NCI-H774 (cell line): ENCODE data around the gene FLT1.

Experiments used
- DNase-seq: peaks from one replicate; lab custom pipeline; 2025; lab: John Stamatoyannopoulos, UW

The FLT1 gene

DNA sequence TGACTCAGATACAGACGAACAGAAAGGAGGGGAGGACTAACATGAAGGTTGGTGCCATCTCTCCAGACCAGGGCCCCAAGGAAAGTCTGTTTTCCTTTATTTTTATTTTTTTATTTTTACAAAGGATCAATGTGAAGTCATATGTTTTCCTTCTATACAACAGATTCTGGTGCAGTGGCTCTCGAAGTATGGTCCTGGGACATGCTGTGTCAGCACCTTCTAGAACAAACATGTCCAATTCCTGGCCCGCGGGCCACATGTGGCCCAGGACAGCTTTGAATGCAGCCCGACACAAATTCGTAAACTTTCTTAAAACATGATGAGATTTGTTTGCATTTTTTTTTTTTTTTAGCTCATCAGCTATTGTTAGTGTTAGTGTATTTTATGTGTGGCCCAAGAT lies 174.7 kb downstream of the FLT1 start:
- no peak for DNase-seq

DNA sequence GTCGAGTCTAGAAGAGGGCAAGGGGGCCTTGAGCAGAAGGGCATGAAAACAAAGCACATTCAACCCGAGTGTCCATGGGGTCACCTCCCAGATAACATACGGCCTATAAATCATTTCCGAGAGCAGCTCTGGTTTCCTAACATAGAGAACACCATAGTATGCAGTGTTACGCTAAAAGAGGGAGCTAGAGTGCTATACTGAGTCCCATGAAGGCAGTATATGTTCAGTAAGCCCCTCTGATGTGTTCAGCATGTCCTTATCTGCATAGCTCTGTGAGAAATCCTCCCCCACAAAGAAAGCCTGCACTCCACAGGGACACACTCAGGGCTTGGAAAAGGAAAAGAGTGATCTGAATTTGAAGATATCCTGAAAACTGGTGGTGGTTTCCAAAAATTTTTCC lies 175.4 kb downstream of the FLT1 start:
- no peak for DNase-seq

DNA sequence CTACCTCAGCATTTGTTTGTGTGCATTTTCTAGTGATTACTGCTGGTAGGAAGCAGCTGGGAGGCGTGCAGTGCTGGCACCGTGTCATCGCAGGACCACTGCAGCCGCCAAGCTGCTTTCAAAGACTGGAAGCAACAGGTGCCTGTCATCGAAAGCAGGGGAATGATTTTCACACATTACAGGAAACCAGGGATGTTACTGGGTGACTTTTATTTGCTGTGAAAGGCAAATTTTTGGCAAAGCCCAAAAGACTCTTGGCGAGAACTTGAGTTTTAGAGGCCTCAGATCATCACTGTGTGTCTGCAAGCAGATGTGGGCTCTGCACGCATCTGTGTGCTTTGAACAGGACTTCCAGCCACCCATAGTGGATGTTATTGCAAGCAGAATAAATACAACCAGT lies 176.4 kb downstream of the FLT1 start:
- DNase-seq, result no peak

DNA sequence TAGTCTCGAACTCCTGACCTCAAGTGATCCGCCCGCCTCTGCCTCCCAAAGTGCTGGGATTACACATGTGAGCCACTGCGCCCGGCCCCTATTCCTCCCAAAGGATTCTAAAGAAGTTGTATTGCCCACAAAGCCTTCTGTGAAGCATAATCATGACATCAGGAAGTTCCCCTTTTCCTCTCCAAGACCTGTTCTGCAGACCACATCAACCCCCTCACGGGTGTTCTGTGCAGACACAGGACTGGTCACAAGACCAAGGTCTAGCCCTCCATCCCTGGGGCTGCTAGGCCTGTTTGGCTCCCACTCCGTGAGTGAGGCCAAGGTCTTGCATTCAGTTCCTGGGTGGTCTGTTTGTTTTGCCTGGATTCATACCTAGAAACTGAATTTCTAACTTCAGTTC lies 178.1 kb downstream of the FLT1 start:
- DNase-seq, result no peak

DNA sequence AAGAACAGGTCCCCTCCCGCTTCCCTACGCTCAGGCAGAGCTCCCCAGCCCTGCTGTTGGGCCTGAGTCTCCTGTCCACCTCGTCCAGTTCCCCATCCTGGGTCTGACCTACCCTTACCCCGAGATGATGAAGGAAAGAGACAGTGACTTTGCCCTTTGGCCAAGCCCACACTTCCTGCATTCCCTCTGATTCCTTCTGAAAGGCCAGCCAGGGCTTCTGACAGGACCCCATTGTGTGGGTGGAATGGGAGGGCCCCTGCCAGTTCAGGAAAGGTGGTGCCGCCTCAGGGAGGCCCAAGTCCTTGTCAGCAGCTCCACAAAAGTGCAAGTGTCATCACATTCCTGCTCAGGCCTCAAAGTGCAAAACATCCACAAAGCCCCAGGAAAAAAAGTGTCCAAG lies 178.8 kb downstream of the FLT1 start:
- no peak for DNase-seq

DNA sequence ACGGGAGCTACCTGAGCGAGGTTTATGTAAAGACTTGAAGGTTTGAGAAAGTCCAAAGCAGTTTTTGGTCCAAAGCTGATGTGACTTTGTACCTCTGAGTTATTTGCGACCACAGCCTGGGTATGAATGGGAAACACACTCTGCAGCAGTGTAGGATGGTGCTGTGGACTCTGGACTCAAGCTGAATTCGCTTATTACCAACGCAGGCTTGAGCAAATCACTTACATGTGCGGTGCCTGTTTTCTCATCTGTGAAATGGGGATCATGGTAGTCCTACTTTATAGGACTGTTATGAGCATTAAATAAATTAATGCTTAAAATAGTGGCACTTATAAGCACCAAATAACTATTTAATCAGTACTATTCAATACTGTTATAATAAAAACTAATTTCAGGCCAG lies 180.0 kb downstream of the FLT1 start:
- no peak for DNase-seq

DNA sequence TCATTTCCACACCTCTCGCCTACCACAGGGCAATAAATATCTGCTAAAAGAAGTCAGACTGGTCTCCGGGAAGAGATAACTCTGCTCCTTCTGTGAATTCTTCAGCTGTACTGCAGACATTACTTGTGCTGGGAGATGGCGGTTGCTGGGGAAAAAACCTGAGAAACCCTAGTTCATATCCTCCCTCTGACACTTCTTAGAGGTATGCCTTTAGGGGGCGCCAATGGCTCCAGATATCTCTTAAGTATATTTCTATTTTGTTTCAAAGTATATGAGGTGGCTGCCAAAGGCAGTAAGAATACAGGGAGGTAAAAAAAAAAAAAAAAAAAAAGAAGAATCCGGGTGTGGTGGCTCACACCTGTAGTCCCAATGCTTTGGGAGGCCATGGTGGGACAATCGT lies 181.3 kb downstream of the FLT1 start:
- no peak for DNase-seq

DNA sequence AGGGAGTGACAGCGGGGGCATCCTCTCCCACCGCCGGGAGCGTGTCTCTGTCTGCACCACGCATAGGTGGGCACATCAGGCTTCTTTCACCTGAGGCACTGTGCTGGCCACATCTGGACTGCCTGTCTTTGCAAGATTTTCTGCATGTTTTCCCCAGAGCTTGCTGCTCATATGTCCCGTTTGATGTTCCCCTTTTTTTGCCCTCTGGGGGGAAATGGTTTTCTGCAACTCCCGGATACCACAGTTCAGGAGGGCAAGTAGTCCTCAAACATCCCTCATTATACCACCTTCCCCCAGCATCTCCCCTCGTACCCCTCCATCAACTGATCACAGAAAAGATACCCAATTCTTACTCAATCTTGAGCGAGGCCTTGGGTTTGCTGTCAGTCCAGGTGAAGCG lies 188.6 kb downstream of the FLT1 start:
- DNase-seq, result no peak

DNA sequence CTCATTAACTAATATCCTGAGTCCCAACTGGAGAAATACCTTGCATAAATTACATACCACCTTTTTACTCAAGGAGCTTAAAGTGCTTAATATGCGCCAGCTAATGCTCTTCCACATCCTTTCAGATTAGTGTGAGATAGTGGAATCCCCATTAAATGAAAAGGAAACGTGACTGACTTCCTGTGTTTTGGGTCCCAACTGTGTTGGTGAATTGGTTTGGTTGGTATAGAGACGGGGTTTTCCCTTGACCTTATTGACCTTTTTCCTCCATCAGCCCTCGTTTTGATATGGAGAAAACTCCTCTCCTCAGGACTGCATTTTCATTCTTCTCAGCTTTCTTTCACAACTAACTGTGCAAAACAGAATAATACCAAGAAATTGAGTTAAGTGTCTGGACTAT lies 193.1 kb downstream of the FLT1 start:
- no peak for DNase-seq

DNA sequence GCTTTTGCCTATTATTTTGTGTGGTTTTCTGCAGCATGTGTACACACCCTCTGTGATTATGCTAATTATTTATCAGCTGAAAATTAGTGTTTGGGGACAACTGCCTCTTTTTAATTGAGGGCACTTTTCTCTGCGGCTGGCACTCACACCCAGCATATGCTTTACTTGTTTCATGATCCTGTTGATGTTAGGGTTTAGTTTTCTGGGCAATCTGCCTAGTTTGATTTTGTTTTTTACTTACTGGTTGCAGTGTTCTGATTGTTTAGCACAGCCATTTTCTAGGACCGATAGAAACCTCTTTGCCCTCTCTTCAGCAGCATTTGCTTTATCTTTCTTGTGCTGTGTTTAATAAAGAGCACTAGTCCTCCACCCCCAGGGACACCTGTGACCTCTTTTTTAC lies 195.0 kb downstream of the FLT1 start:
- DNase-seq, result no peak

DNA sequence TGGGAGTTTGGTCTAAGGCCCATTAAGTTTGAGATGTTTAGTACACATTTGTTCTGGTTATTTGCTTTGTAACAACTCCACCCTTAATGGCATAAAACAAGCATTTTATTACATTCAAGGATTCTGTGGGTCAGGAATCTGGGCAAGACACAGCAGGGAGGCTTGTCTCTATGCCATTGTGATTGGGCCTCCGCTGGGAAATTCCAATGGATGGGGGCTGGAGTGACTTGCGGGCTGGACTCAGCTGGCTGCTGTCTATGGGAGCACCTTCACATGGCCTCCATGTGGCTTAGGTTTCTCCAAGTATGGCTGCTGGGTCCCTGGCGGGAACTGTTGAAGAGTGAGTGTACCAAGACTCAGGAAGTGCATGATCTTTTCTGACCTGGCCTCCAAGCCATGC lies 197.6 kb downstream of the FLT1 start:
- DNase-seq, result no peak

DNA sequence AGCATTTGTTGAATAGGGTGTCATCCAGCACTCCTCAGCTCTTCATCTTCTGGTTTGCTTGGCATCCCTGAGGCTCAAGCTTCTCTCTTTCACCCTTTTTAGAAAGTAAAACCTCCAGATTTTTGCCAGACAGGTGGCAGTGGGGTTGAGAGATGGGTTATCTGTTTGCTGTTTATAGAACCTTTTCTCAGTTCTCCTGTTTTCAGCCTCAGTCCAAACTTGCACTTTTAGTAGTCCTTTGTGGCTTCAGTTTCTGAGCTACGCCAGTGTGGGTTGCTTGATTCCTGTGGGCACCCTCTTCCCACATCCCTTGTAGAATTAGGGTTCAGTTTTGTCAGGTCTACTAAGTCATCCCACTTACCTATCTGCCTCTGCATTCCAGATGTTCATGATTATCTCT lies 208.7 kb downstream of the FLT1 start:
- DNase-seq, result no peak

DNA sequence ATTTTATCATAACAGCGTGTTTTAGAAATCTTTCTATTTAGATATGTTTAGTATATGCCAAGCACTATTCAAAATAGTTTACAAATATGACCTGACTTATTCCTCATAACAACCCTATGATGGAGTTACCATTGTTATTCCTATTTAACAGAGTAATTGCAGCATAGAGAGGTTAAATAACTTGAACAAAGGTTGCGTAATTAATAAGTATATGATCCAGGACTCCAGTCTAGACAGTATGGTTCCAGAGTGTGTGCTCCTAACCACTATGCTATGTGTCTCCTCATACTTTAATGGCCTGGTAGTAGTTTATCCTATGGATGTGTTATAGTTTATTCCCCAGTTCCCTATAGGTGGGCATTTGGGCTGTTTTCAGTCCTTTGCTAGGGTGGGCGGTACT lies 211.3 kb downstream of the FLT1 start:
- no peak for DNase-seq

DNA sequence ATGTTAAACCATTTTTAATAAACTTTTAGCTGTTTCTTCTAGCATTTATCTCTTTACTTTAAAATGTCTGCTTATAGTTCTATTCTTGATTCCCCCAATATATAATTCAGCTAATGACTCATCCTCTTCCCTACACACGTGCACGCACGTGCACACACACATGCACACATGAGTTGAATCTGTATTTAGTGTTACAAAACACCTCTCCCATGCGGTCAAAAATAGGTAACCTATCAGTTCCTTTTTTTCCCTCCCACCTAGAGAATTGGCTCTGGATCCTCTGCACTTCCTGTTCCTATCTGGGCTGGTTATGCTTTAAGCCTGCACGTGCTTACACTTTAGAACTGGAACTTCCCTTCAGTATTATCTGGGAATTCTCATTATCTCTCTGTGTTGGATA lies 212.5 kb downstream of the FLT1 start:
- DNase-seq, result no peak

DNA sequence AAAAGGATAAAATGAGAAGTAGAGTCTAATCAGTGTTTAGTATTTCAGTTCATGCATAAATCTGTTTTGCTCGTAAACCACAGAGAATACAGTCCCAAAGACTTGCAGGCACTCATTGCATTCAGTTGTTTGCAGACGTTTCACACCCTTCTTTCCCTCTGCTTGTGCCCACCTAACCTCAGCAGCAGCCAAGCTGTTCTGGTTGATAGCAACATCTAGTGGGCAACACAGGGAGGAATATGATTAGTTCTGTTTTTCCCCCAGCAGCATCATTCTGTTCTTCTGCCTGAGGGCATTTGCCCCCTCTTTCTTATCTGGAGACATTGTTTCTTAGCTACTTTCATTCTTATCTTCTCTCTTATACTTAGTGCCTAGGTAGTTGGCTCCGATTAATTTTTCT lies 221.0 kb downstream of the FLT1 start:
- DNase-seq, result no peak

DNA sequence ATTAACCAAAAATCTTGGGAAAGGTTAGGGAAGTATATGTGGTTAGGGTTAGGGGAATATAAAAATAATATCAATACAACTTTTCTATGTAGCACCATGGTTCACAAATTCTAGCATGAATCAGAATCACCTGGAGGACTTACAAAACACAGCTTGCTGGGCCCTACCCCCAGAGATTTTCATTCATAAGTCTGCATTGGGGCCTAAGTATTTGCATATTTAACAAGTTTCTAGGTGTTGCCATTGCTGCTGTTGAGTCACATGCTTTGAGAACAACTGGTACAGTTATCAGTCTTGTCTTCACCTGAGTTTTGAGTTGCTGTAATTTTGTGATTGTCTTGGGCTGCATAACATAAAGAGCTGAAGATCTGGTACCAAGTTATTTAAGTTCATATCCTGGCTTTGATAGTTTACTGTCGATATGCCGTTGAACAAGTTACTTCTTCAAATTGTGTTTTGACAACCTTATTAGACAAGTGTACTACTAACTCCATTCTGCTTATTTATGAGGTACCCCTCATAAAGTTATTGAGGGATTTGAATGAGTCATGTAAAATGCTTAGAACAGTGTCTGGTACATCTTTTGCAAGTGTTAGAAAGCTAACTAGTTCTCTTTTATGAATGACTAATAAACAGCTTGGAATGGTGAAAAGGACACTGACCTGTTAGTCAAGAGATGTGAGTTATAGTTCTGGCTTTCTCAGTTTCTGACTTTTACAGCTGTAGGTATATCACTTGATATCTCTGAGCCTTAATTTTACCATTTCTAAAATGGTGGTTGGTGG lies 223.7 kb downstream of the FLT1 start:
- DNase-seq, result no peak

DNA sequence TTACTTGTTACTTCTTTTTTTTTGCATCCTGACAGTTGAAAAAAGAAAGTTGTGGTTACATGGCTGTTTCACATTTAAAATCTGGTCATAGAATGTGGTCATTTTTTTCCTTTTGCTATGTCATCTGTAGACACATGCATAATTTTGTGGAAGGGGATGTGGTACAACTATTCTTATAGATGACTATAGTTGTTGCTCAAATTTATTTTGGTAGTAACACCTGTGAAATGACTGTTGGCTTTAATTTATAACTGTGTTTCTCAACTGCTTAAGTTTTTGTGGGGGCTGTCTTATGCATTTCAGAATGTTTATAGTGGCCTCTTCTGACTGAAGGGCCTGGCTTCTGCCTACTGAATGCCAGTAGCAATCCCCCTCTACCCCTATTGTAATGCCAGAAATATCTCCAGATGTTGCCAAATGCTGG lies 226.1 kb downstream of the FLT1 start:
- DNase-seq, result no peak

DNA sequence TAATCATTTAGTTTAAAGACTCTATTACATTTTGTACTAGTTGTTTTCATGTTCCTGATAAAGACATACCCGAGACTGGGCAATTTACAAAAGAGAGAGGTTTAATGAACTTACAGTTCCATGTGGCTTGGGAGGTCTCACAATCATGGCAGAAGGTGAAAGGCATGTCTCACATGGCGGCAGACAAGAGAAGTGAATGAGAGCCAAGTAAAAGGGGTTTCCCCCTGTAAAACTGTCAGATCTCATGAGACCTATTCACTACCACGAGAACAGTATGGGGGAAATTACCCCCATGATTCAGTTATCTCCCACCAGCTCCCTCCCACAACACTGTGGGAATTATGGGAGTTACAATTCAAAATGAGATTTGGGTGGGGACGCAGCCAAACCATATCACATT lies 227.4 kb downstream of the FLT1 start:
- DNase-seq, result no peak

DNA sequence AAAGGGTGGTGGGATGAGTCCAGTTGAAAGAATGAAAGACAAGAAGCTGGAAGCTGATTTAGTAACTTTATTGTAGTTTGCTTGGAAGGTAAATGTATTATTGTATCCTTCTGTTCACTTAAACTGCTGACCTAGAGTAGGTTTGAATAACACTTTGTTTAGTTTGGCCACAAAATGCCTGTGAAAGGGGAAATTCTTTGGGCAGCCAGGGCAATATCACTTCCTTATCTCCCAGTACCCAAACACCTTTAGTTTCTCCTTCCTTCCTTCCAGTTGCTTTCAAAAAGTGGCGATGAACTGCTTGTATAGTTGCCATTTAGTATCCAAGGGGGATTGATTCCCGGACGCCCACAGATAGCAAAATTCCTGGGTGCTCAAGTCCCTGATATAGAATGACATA lies 236.5 kb downstream of the FLT1 start:
- DNase-seq, result no peak

DNA sequence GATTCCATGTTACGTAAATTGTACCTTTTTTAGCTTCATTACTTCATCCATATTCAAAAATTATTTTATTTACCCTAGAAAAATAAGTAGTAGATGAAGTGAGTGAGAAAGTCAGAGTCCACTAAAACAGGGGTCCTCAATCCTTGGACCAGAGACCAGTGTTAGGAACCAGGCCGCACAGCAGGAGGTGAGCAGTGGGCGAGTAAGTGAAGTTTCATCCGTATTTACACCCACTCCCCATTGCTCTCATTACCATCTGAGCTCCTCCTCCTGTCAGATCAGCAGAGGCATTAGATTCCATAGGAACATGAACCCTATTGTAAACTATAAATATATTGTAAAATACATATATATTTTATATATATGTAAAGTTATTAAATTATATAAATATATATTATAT lies 237.6 kb downstream of the FLT1 start:
- DNase-seq, result no peak

DNA sequence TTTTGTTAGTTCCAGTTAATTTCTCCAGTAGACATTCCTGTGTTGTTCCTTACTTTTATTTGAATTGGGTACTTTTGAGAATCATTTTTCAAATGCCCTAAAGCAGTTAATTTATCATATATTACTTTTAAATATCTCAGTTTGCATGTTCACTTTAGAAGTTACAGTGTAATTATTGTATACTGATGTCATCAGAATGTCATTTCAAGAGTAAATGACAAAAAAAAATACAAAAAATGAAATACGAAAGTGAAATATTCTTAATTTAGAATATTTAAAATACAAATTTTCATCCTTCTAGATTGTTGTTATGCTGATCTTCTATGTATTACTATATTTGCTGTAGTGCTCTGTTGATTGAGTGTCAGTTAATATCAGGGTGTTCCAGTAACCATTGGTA lies 242.4 kb downstream of the FLT1 start:
- no peak for DNase-seq

DNA sequence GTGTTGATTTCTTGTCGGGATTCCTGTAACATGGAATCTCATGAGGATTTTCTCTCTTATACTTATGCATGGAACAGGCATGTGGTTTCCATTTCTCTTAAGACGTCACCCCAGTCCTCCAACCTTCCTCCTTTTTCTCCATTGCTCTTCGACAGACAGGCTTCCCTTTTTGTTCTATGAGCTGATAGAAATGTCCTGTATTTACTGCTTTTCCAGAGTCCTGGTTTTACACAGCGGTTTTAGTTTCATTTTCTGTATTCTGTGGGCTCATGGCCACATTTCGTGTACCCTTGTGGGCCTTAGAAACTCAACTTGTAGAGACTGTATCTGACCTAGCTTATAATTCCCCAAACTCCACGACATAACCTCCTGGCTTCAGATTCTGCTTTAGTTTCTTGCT lies 243.5 kb downstream of the FLT1 start:
- DNase-seq, result no peak

DNA sequence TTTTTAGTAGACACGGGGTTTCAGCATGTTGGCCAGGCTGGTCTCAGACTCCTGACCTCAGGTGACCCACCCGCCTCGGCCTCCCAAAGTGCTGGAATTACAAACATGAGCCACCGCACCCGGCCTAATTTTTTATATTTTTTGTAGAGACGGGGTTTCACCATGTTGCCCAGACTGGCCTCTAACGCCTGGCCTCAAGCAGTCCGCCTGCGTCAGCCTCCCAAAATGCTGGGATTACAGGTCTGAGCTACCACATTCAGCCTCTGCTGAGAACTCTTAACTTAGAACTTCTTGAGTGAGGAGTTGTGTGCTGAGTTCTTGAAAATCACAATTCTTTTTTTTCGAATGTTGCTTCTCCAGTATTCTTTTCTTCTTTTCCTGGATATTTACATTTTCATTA lies 244.4 kb downstream of the FLT1 start:
- DNase-seq, result no peak
